ENCODE results near the gene EGFL8.
A peak's percentile ranks its signal among the peaks of the same experiment; 100 is the strongest.

Gene EGFL8

DNA sequence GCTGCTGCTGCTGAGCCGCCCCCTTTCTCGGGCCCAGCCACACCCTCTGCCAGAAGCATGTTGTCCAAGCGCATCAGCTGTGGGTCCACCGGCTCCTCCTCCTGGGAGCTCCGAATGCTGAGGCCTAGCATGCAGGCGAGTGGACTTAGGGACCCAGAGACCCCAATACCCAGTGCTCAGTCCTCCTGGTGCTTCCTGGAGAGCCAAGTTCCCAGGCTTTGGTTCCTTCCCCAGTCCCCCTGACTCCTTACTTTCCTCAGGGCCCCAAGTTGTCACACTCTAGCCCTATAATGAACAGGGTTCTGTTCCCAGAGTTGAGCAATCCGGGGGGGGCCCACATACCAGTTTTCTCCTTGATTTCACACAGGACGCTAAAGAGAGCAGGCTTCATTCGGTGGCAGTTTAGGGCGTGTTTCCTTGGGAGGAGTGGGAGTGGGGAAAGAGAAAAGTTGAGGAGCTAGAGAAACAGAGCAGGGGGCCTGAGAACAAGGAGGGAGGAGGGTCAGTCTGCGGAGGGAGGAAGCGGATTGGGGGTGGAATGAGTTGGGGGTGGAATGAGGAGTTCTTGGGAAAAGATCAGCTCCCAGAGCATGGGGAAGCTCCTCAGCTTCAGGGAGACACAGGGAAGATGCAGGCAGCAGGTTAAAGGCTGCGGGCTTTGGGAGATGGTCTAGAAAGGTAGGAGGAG is 24.1 kb downstream of the EGFL8 start:
- TF ChIP-seq, protein P1, sequence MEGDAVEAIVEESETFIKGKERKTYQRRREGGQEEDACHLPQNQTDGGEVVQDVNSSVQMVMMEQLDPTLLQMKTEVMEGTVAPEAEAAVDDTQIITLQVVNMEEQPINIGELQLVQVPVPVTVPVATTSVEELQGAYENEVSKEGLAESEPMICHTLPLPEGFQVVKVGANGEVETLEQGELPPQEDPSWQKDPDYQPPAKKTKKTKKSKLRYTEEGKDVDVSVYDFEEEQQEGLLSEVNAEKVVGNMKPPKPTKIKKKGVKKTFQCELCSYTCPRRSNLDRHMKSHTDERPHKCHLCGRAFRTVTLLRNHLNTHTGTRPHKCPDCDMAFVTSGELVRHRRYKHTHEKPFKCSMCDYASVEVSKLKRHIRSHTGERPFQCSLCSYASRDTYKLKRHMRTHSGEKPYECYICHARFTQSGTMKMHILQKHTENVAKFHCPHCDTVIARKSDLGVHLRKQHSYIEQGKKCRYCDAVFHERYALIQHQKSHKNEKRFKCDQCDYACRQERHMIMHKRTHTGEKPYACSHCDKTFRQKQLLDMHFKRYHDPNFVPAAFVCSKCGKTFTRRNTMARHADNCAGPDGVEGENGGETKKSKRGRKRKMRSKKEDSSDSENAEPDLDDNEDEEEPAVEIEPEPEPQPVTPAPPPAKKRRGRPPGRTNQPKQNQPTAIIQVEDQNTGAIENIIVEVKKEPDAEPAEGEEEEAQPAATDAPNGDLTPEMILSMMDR (IDR thresholded peaks at IDR 0.05; ENCODE audit: low read depth, low read length), result no peak
- peak overlapping the region; percentile 67 to 70 for H3K4me3 ChIP-seq (replicated peaks in 1 of 2; ENCODE audit: low read depth in 2 of 2, low read length in 2 of 2)
- DNase-seq (ENCODE audit: low read depth in 2 of 2), result peak; percentile 25 to 41

DNA sequence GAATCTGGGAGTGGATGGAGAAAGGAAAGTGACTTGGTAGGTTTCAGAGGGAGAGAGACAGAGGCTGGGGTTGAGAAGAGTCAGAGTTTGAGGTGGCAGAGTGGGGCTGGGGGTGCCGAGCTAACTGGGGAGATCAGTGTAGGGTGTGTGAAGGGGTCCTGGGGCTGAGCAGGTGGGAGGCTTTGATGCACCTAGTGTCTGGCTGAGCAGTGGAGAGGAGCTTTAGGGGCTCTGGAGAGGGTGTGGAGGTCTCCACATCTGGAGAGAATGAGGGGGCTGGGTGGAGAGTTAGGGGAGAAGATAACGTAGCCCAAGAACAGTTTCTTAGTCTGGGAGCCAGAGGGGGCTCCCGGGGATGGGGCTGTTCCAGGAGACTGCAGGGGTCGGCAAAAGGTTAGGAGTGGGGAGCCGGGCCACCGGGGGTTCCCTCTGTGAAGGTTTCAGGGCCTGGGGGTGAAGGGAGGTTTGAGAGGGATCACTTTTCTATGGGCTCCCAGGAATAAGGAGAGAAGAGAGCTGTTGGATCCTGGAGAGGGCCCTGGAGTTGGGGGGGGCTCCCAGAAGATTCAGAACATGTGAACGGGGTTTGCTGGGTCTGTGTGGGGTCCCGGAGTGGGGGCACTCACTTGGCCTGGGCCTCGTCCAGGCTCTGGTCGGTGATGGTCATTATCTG is 24.8 kb downstream of the EGFL8 start:
- TF ChIP-seq, protein P1 (IDR thresholded peaks at IDR 0.05; ENCODE audit: low read depth, low read length), result no peak
- H3K4me3 ChIP-seq (replicated peaks in 1 of 2; ENCODE audit: low read depth in 2 of 2, low read length in 2 of 2), result peak overlapping the region; percentile 67 to 70
- no peak for DNase-seq (ENCODE audit: low read depth in 2 of 2)

DNA sequence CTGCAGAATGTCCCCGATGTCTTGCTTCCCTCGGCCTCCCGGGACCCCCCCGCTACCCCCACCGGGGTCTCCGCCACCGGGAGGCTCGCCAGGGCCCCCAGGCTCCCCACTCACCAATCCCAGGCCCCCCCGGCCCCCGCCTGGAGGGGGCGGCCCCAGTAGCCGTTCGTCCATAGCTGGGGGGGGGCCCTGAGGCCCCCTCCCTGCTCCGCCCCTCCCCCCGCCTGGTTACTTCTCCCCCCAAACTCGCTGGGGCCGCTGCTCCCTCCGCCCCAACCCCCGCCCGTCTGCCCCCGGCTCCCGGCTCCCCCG is 25.3 kb downstream of the EGFL8 start:
- DNase-seq (ENCODE audit: low read depth in 2 of 2), result no peak
- peak overlapping the region; percentile 67 to 70 for H3K4me3 ChIP-seq (replicated peaks in 1 of 2; ENCODE audit: low read depth in 2 of 2, low read length in 2 of 2)

DNA sequence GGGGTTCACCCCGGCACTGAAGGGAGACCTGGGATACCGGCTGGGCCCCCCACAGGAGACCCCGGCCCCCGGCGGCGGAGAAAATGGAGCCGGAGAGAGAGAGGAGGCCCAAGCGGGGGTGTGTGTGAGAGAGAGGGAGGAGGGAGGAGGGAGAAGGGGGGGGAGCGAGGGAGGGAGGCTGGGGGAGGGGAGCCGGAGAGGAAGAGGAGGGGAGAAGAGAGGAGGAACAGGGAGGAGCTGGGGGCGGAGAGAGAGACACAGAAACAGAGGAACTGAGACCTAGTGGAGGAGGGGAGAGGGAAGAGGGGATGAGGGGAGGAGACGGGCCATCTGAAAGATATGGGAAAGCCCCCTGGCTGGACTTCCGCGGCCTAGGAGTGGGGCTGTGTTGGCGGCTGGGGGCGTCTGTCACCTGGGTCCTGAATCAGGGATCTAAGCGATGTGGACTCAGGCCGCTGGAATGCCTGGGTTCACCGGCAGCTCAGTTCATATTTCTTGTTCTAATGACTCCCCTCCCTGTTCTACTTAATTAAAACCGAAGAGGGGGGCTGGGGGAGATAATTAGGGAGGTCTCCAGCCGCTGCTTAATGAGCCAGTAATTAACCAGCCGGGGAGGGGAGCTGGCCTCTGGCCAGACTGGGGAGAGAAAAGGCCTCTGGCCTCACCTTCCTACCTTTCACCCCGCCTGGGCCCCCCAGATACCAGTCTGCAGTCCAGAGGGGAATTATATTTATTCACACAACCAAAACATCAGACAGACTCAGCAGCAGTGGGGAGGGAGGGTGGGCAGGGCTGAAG is 25.9 kb downstream of the EGFL8 start, which contains the start of gene PBX2:
Gene PBX2, minus strand, starts transcription at position 149 of the 798 bp plus-strand sequence. CDS start 287 bp downstream, outside the sequence.
- peak; percentile 91 to 96 for DNase-seq (ENCODE audit: low read depth in 2 of 2)
- TF ChIP-seq, protein P1 (IDR thresholded peaks at IDR 0.05; ENCODE audit: low read depth, low read length), result no peak
- H3K4me3 ChIP-seq (replicated peaks in 1 of 2; ENCODE audit: low read depth in 2 of 2, low read length in 2 of 2), result peak within 1 kb of the TSS; percentile 67 to 70

More for the DNA sequence above, 25.3 kb downstream of the EGFL8 start:
- TF ChIP-seq, protein P1 (IDR thresholded peaks at IDR 0.05; ENCODE audit: low read depth, low read length), result no peak

DNA sequence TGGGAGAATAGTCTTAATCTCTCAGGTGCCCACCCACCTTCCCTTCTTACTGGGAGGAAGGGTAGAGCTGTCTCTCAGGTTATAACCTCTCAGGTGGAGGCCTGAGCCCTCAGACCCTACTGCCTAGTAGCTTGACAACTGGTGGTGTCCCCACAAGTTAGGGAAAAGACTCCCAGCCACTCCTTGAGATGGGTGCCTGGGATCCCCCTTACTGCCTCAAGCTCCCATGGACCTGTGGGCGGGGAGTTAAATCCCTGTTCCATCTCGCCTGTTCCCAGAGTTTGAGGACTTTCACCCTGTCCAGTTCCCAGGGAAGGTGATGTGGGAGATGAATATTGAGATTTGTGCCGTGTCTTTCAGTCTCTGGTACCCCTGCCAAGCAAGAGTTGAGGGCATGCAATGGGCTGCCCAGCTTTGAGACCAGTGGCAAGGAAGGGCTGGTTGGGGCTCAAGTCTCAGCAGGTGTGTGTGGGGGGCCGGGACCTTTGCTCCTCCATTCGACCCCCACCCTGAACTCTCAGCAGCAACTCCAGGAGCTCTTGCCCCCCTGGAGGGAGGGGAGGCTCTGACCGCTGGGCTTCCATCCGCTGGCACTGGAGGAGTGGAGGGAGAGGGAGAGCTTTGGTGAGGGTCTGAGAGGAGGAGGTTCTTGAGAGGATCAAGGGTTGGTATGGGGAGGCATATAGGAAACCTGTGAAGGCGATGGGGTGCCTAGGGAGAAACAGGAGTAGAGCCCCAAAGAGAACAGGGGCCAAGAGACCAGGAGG is 26.7 kb downstream of the EGFL8 start:
- H3K4me3 ChIP-seq (replicated peaks in 1 of 2; ENCODE audit: low read depth in 2 of 2, low read length in 2 of 2), result peak overlapping the region in 1 of 2 donors; percentile 67

More for the DNA sequence above, 26.7 kb downstream of the EGFL8 start:
- DNase-seq (ENCODE audit: low read depth in 2 of 2), result no peak
- TF ChIP-seq, protein P1 (IDR thresholded peaks at IDR 0.05; ENCODE audit: low read depth, low read length), result no peak
